ENCODE results near the gene TENT5C.

Gene TENT5C

GRCh38 chr1:117589544-117589943 is 16.3 kb upstream of the TENT5C start:
- DNase-seq: no peak
- no peaks in the 10 kb centered on the region for H3K36me3 ChIP-seq
- no peak overlapping the region for H3K27ac ChIP-seq
- TF ChIP-seq CTCF (IDR thresholded peaks at IDR 0.05; ENCODE audit: low read depth, low read length): no peak
- H3K27me3 ChIP-seq (ENCODE audit: insufficient read depth, low read depth, severe bottlenecking): no peaks in the 10 kb centered on the region
- no peak overlapping the region for H3K4me3 ChIP-seq (ENCODE audit: low read depth, low read length)
- no peaks in the 10 kb centered on the region for H3K9me3 ChIP-seq (ENCODE audit: severe bottlenecking)

GRCh38 chr1:117590273-117590925 is 15.4 kb upstream of the TENT5C start:
- H3K27ac ChIP-seq: no peak overlapping the region
- no peak for TF ChIP-seq CTCF (IDR thresholded peaks at IDR 0.05; ENCODE audit: low read depth, low read length)
- no peaks in the 10 kb centered on the region for H3K36me3 ChIP-seq
- no peaks in the 10 kb centered on the region for H3K9me3 ChIP-seq (ENCODE audit: severe bottlenecking)
- DNase-seq: no peak
- no peaks in the 10 kb centered on the region for H3K27me3 ChIP-seq (ENCODE audit: insufficient read depth, low read depth, severe bottlenecking)
- no peak overlapping the region for H3K4me3 ChIP-seq (ENCODE audit: low read depth, low read length)

- no peak overlapping the region for H3K4me3 ChIP-seq (ENCODE audit: low read depth, low read length)
- no peak overlapping the region for H3K27ac ChIP-seq
- H3K27me3 ChIP-seq (ENCODE audit: insufficient read depth, low read depth, severe bottlenecking): no peaks in the 10 kb centered on the region
- no peaks in the 10 kb centered on the region for H3K36me3 ChIP-seq
- TF ChIP-seq CTCF (IDR thresholded peaks at IDR 0.05; ENCODE audit: low read depth, low read length): no peak
- no peak for DNase-seq
- no peaks in the 10 kb centered on the region for H3K9me3 ChIP-seq (ENCODE audit: severe bottlenecking)
Observed at GRCh38 chr1:117591252-117591651, 14.6 kb upstream of the TENT5C start.

- no peak for TF ChIP-seq CTCF (IDR thresholded peaks at IDR 0.05; ENCODE audit: low read depth, low read length)
- H3K4me3 ChIP-seq (ENCODE audit: low read depth, low read length): no peak overlapping the region
- H3K27me3 ChIP-seq (ENCODE audit: insufficient read depth, low read depth, severe bottlenecking): no peaks in the 10 kb centered on the region
- no peaks in the 10 kb centered on the region for H3K36me3 ChIP-seq
- H3K27ac ChIP-seq: no peak overlapping the region
- no peak for DNase-seq
- no peaks in the 10 kb centered on the region for H3K9me3 ChIP-seq (ENCODE audit: severe bottlenecking)
Observed at GRCh38 chr1:117592155-117592554, 13.7 kb upstream of the TENT5C start.

GRCh38 chr1:117594261-117594990 is 11.4 kb upstream of the TENT5C start:
- TF ChIP-seq CTCF (IDR thresholded peaks at IDR 0.05; ENCODE audit: low read depth, low read length): no peak
- no peak overlapping the region for H3K4me3 ChIP-seq (ENCODE audit: low read depth, low read length)
- H3K27ac ChIP-seq: no peak overlapping the region
- H3K9me3 ChIP-seq (ENCODE audit: severe bottlenecking): no peaks in the 10 kb centered on the region
- DNase-seq: no peak
- H3K27me3 ChIP-seq (ENCODE audit: insufficient read depth, low read depth, severe bottlenecking): no peaks in the 10 kb centered on the region
- no peaks in the 10 kb centered on the region for H3K36me3 ChIP-seq

All from WERI-Rb-1 (cell line).